Caco-2 (cell line): ENCODE data around the gene ID3. TPM values are rescaled to one million over a fixed set of nuclear protein-coding genes. Genes with fewer than 3 reads are reported as not detected.
A peak's percentile ranks its signal among the peaks of the same experiment; 100 is the strongest.

ENCODE experiments used
- BruUV-seq: library from RNA; stranded (reverse); fragments of 400-500 nt; replicated peaks from 2 replicates; lab custom pipeline; 2021; lab: Mats Ljungman, UMichigan
- CTCF ChIA-PET: fragments of 300-600 bp; sonication (Branson Sonifier 250); formaldehyde crosslinking; loops from one replicate; lab custom pipeline; 2022; ENCODE audit warnings: antibody characterized with exemption; lab: Charles Lee
- POLR2A ChIA-PET: fragments of 300-600 bp; sonication (Branson Sonifier 250); formaldehyde crosslinking; loops from one replicate; lab custom pipeline; 2022; ENCODE audit warnings: antibody characterized with exemption; lab: Charles Lee
- DNase-seq, 2 experiments: peaks; one replicate each; pipeline versions ENCODE4 v3.0.0 to v3.0.0-alpha.2; 2020 to 2022
- H3K27me3 ChIP-seq: replicated peaks from 2 replicates; pipeline ENCODE4 v1.6.0; 2011; ENCODE audit warnings: low read length; ENCODE audit not compliant: control insufficient read depth, insufficient read depth
- H3K36me3 ChIP-seq: 2 replicates; pipeline ENCODE4 v1.5.1; 2011; ENCODE audit warnings: low read length; ENCODE audit not compliant: control insufficient read depth, insufficient read depth
- H3K4me1 ChIP-seq: fragments of 250-450 bp; sonication (Bioruptor Pico); 2 replicates; pipeline ENCODE4 v1.5.1; 2020; ENCODE audit warnings: mild to moderate bottlenecking
- H3K4me3 ChIP-seq: 2 replicates; pipeline ENCODE4 v1.5.1; 2011; ENCODE audit warnings: low read depth, mild to moderate bottlenecking, control low read depth, low read length
- H3K9me3 ChIP-seq: fragments of 250-450 bp; sonication (Bioruptor Pico); 2 replicates; pipeline ENCODE4 v1.5.1; 2020; ENCODE audit warnings: mild to moderate bottlenecking, moderate library complexity
- H3K27ac Mint-ChIP-seq: one replicate; pipeline ENCODE4 v1.8.0; 2022; ENCODE audit warnings: mixed read lengths; ENCODE audit not compliant: unreplicated experiment
- H3K27me3 Mint-ChIP-seq: one replicate; pipeline ENCODE4 v1.8.0; 2022; ENCODE audit warnings: mixed read lengths; ENCODE audit not compliant: insufficient read depth, unreplicated experiment
- H3K36me3 Mint-ChIP-seq: one replicate; pipeline ENCODE4 v1.8.0; 2022; ENCODE audit warnings: mild to moderate bottlenecking, mixed read lengths; ENCODE audit not compliant: insufficient read depth, unreplicated experiment
- H3K4me1 Mint-ChIP-seq: one replicate; pipeline ENCODE4 v1.8.0; 2022; ENCODE audit warnings: low read depth, mixed read lengths; ENCODE audit not compliant: unreplicated experiment
- H3K4me3 Mint-ChIP-seq: one replicate; pipeline ENCODE4 v1.8.0; 2022; ENCODE audit warnings: mild to moderate bottlenecking, moderate library complexity, mixed read lengths; ENCODE audit not compliant: unreplicated experiment
- H3K9me3 Mint-ChIP-seq: one replicate; pipeline ENCODE4 v1.8.0; 2022; ENCODE audit warnings: mixed read lengths; ENCODE audit not compliant: unreplicated experiment
- CTCF ChIP-seq, 2 experiments: fragments of 200-600 bp in 1 of 2; IDR thresholded peaks; 1 replicate in 1 of 2; 2 replicates in 1 of 2; pipeline versions ENCODE4 v1.5.1 to v1.8.0; 2011 to 2022; ENCODE audit warnings: antibody characterized with exemption in 1 of 2, control low read depth in 1 of 2, inconsistent platforms in 1 of 2, low read depth in 1 of 2, low read length in 1 of 2, mild to moderate bottlenecking in 1 of 2, moderate library complexity in 1 of 2; ENCODE audit not compliant: insufficient read depth in 1 of 2, severe bottlenecking in 1 of 2, unreplicated experiment in 1 of 2
- intact Hi-C: fragments of 100-400 bp; cut with micrococcal nuclease; formaldehyde crosslinking; loops from one replicate; pipeline ENCODE4 v1.10.0; 2022; ENCODE audit not compliant: unreplicated experiment
- total RNA-seq: library from RNA; stranded (reverse); gene quantifications from 2 replicates; pipeline ENCODE4 v1.2.3, GENCODE V29; 2022

Gene ID3
- total RNA-seq, 1 experiment from 2014 or later = 13.7 TPM

GRCh38 chr1:23567996-23568607 lies 8.8 kb upstream of the ID3 start:
- TF ChIP-seq CTCF (IDR thresholded peaks at IDR 0.05; ENCODE audit: insufficient read depth in 1 of 2, low read depth in 1 of 2, low read length in 1 of 2, severe bottlenecking in 1 of 2, unreplicated experiment in 1 of 2) = no peak
- intact Hi-C loops = no loop called here
- Mint-ChIP-seq H3K36me3 (peaks cover 13% of the 10 kb centered on the region), H3K27me3 (no peaks in the 10 kb centered on the region), H3K27ac (peak overlapping the region; percentile 97), H3K4me3 (peak overlapping the region; percentile 93), H3K4me1 (peaks cover 26% of the 10 kb centered on the region), H3K9me3 (no peaks in the 10 kb centered on the region)
- POLR2A ChIA-PET = interaction anchor here (0.6 to 1.0 kb wide), 3 partner anchors 8 to 28 kb away, joined by 4 to 12 read pairs (median 6); partner anchors contain the start of gene ID3
- Histone ChIP-seq H3K36me3 (no peaks in the 10 kb centered on the region), H3K4me1 (peaks cover 25% of the 10 kb centered on the region), H3K27me3 (no peaks in the 10 kb centered on the region), H3K9me3 (no peaks in the 10 kb centered on the region), H3K4me3 (peak overlapping the region; percentile 48)
- BruUV-seq = no TSS peak
- CTCF ChIA-PET = interaction anchor here (0.7 to 1.5 kb wide), 3 partner anchors 9 to 156 kb away, joined by 3 read pairs; no protein-coding TSS in a partner anchor
- peak in 1 of 2 experiments; percentile 49 for DNase-seq

GRCh38 chr1:23567629-23567995 lies 8.3 kb upstream of the ID3 start:
- no TSS peak for BruUV-seq
- no peaks in the 10 kb centered on the region for H3K27me3 ChIP-seq
- peaks cover 13% of the 10 kb centered on the region for H3K36me3 Mint-ChIP-seq
- ChIA-PET CTCF (interaction anchor here (0.7 to 1.0 kb wide), 2 partner anchors 9 to 155 kb away, joined by 3 read pairs; no protein-coding TSS in a partner anchor), POLR2A (interaction anchor here (0.6 to 1.0 kb wide), 3 partner anchors 8 to 28 kb away, joined by 4 to 12 read pairs (median 6); partner anchors contain the start of gene ID3)
- intact Hi-C loops = no loop called here
- no peaks in the 10 kb centered on the region for H3K36me3 ChIP-seq
- peaks cover 30% of the 10 kb centered on the region for H3K4me1 Mint-ChIP-seq
- H3K4me1 ChIP-seq = peaks cover 30% of the 10 kb centered on the region
- no peak for TF ChIP-seq CTCF (IDR thresholded peaks at IDR 0.05; ENCODE audit: insufficient read depth in 1 of 2, low read depth in 1 of 2, low read length in 1 of 2, severe bottlenecking in 1 of 2, unreplicated experiment in 1 of 2)
- peak overlapping the region; percentile 48 for H3K4me3 ChIP-seq
- H3K27ac Mint-ChIP-seq = peak overlapping the region; percentile 97
- no peak for DNase-seq
- H3K9me3 ChIP-seq = no peaks in the 10 kb centered on the region
- H3K4me3 Mint-ChIP-seq = peak overlapping the region; percentile 93
- H3K27me3 Mint-ChIP-seq = no peaks in the 10 kb centered on the region
- no peaks in the 10 kb centered on the region for H3K9me3 Mint-ChIP-seq

GRCh38 chr1:23566304-23566703 lies 7.0 kb upstream of the ID3 start:
- no peak for DNase-seq
- H3K4me1 ChIP-seq = peaks cover 39% of the 10 kb centered on the region
- no peaks in the 10 kb centered on the region for H3K9me3 ChIP-seq
- no peaks in the 10 kb centered on the region for H3K27me3 ChIP-seq
- Mint-ChIP-seq H3K9me3 (no peaks in the 10 kb centered on the region), H3K27me3 (no peaks in the 10 kb centered on the region), H3K4me3 (peak overlapping the region; percentile 35), H3K36me3 (peaks cover 19% of the 10 kb centered on the region), H3K4me1 (peaks cover 44% of the 10 kb centered on the region), H3K27ac (no peak overlapping the region)
- POLR2A ChIA-PET = no interaction called here
- no TSS peak for BruUV-seq
- peak in 1 of 2 experiments; percentile 8 for TF ChIP-seq CTCF (IDR thresholded peaks at IDR 0.05; ENCODE audit: insufficient read depth in 1 of 2, low read depth in 1 of 2, low read length in 1 of 2, severe bottlenecking in 1 of 2, unreplicated experiment in 1 of 2)
- intact Hi-C loops = no loop called here
- CTCF ChIA-PET = no interaction called here
- H3K4me3 ChIP-seq = no peak overlapping the region
- H3K36me3 ChIP-seq = no peaks in the 10 kb centered on the region
